Measurements from ENCODE around the gene UBXN10.

UBXN10 gene

DNA sequence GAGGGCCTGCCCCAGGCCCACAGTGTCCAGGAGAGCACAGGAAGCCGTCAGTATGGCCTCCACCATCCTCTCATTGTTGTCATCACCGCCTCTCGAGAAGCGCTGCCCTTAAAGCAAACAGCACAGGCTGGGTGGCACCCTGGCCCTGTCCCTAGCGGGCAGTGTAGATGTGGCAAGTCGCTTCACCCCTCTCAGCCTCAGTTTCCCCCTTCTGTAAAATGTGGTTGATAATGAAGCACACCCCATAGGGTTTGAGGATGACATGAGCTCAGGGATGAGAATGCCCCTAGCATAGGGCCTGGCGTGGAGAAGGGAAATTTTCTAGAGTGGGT lies 33.3 kb upstream of the UBXN10 start:
- TF ChIP-seq, protein P1, sequence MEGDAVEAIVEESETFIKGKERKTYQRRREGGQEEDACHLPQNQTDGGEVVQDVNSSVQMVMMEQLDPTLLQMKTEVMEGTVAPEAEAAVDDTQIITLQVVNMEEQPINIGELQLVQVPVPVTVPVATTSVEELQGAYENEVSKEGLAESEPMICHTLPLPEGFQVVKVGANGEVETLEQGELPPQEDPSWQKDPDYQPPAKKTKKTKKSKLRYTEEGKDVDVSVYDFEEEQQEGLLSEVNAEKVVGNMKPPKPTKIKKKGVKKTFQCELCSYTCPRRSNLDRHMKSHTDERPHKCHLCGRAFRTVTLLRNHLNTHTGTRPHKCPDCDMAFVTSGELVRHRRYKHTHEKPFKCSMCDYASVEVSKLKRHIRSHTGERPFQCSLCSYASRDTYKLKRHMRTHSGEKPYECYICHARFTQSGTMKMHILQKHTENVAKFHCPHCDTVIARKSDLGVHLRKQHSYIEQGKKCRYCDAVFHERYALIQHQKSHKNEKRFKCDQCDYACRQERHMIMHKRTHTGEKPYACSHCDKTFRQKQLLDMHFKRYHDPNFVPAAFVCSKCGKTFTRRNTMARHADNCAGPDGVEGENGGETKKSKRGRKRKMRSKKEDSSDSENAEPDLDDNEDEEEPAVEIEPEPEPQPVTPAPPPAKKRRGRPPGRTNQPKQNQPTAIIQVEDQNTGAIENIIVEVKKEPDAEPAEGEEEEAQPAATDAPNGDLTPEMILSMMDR (IDR thresholded peaks at IDR 0.05; ENCODE audit: low read depth, low read length) = no peak; the same call in 1 of the 2 replicates
- no peak overlapping the region for H3K4me3 ChIP-seq (ENCODE audit: low read depth, low read length)

DNA sequence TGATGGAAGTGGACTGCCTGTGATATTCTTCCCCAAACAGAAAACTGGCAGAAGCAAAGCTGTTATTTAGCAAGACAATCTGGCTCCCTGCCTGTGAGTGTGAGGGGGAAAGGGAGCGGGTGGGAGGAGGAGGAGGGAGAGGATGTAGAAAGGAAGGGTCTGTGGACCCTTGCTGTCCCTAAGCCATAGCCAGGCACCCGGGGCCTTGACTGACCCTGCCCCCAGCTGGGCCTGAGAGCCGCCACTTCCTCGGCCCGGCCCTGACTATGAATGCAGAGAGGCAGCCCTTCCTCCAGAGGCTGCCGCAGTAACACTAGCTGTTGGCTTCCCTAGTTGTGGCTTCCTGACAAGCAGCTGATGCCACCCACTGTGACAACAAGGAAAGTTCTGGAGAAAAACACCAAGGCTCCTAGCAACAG lies 32.9 kb upstream of the UBXN10 start:
- no peak overlapping the region for H3K4me3 ChIP-seq (ENCODE audit: low read depth, low read length)
- TF ChIP-seq, protein P1 (IDR thresholded peaks at IDR 0.05; ENCODE audit: low read depth, low read length) = no peak

DNA sequence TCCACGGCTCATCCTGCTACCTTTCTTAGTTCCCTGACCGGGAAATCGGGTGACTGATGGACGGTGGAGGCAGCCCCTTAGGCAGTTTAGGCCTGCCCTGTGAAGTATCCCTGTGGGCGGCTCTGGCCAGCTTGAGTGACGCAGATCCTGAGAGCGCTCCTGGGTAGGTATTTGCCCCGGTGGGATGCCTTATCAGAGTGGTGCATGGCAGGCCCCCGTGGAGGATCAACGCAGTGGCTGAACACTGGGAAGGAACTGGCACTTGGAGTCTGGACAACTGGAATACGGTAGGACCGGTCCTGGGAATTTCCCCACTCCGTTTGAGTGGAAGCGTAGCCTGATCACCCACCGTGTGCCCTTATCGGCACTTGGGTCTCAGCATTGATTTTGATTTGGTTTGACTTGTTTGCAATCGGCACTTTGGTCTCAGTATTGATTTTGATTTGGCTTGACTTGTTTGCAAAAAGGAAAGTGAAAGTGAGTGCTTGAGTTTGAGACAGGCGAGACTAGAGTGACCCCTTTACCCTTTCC lies 31.5 kb upstream of the UBXN10 start:
- no peak overlapping the region for H3K4me3 ChIP-seq (ENCODE audit: low read depth, low read length)
- TF ChIP-seq, protein P1 (IDR thresholded peaks at IDR 0.05; ENCODE audit: low read depth, low read length) = no peak

DNA sequence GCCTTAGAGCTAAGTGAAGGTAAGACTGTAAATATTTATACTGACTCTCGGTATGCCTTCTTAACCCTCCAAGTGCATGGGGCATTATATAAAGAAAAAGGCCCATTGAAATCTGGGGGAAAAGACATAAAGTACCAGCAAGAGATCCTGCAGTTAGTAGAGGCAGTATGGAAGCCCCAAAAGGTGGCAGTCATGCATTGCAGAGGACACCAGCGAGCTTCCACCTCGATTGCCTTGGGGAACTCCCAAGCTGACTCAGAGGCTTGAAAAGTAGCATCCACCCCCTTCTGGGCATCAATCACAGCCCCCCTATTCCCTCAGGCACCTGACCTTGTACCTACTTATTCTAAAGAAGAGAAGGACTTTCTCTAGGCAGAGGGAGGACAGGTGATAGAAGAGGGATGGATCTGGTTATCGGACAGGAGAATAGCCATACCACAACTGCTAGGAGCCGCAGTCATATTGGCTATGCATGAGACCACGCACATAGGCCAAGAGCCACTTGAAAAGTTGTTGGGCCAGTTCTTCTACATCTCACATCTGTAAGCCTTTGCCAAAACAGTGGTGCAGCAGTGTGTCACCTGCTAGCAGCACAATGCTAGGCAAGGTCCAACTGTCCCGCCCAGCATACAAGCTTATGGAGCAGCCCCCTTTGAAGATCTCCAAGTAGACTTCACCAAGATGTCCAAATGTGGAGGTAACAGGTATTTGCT lies 27.4 kb upstream of the UBXN10 start:
- TF ChIP-seq, protein P1 (IDR thresholded peaks at IDR 0.05; ENCODE audit: low read depth, low read length) = no peak
- no peak overlapping the region for H3K4me3 ChIP-seq (ENCODE audit: low read depth, low read length)

DNA sequence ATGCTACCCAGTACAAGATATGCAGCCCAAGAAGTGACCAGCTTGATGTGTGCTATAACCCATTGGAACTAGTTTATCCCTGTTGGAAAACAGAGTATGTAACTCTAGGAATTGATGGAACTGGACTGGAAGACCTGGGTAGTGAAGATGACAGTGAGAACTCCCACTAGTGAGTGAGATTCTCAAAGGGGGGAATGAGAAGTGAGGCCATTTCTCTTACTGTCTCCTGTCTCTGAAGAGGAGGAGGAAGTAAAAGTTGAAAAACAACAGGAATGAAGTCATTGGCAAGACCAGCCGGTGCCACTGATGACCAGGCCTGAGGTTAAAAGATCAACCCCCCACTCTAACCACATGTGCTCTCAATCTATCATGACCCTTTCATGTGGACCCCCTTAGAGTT lies 25.9 kb upstream of the UBXN10 start:
- H3K4me3 ChIP-seq (ENCODE audit: low read depth, low read length) = no peak overlapping the region
- TF ChIP-seq, protein P1 (IDR thresholded peaks at IDR 0.05; ENCODE audit: low read depth, low read length) = no peak

DNA sequence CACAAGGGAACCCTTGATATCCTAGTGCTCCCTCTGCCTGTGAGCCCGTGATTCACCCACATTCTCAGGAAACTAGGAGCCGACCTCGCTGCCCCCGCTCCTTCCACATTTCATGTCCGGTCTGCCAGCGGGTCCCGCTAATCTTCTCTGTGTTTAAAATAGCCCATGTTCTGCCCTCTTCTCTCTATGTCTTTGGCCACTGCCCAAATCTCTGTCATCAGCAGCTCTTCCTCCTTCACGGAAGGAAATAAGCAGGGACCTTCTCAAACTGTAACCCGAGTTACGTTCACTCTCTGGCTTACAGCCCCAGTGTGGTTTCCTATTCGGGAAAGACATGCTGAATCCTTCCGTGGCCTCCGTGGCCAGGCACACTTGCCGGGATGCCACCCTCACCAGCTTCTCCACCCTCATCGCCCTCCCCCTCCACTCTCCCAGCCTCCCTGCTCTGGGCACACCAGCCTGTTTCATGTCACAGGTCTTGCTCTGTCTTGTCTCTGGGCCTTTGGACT lies 21.1 kb upstream of the UBXN10 start:
- H3K4me3 ChIP-seq (ENCODE audit: low read depth, low read length) = no peak overlapping the region
- TF ChIP-seq, protein P1 (IDR thresholded peaks at IDR 0.05; ENCODE audit: low read depth, low read length) = no peak

DNA sequence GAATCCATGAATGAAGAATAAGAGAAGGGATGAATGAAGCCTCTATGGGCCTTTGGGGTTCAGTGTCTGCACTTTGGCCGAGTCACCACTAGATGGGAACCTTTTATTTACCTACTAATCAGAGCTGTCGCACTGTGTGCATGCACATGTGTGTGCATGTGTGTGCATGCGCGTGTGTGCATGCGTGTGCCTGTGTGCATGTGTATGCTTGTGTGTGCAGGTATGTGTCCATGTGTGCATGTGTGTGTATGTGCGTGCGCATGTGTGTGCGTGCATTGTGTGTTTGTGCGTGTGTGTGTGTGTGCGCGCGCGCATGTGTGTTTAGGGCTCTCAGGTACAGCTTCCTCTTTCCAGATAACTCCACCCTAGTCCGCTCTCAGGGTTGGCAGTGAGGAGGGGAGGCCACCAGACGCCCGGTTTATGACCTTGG lies 20.4 kb upstream of the UBXN10 start:
- no peak overlapping the region for H3K4me3 ChIP-seq (ENCODE audit: low read depth, low read length)
- TF ChIP-seq, protein P1 (IDR thresholded peaks at IDR 0.05; ENCODE audit: low read depth, low read length) = 0 out of 2 replicates have a peak, but pooled peaks have one; percentile 12
